OCI-LY7 (cell line): Measurements from ENCODE around the gene CD300LF. TPM values are rescaled to one million over a fixed set of nuclear protein-coding genes. Genes with fewer than 3 reads are reported as not detected.

ENCODE experiments used
- BruUV-seq: library from RNA; stranded (reverse); fragments of 400-500 nt; replicated peaks from 2 replicates; lab custom pipeline; 2021; lab: Mats Ljungman, UMichigan
- CTCF ChIA-PET: fragments of 300-600 bp; sonication (Branson Sonifier 250); formaldehyde crosslinking; loops from one replicate; lab custom pipeline; 2022; ENCODE audit warnings: antibody characterized with exemption; ENCODE audit not compliant: unreplicated experiment; lab: Charles Lee
- POLR2A ChIA-PET: fragments of 300-600 bp; sonication (Branson Sonifier 250); formaldehyde crosslinking; loops from one replicate; lab custom pipeline; 2022; ENCODE audit warnings: antibody characterized with exemption; lab: Charles Lee
- DNase-seq: peaks from one replicate; pipeline ENCODE4 v3.0.0-alpha.2; 2015; ENCODE audit warnings: low spot score
- H2AFZ ChIP-seq: fragments of 200-600 bp; sonication (generic), shearing (Covaris generic); 2 replicates; pipeline ENCODE4 v1.6.1; 2014; ENCODE audit warnings: mild to moderate bottlenecking, antibody characterized with exemption, low read length, moderate library complexity
- H3K27ac ChIP-seq: fragments of 200-600 bp; sonication (generic); 2 replicates; pipeline ENCODE4 v1.5.1; 2014; ENCODE audit warnings: mixed run types, low read depth, mild to moderate bottlenecking, moderate library complexity, low read length, inconsistent platforms; ENCODE audit not compliant: poor library complexity, severe bottlenecking
- H3K36me3 ChIP-seq: fragments of 200-600 bp; sonication (generic); 2 replicates; pipeline ENCODE4 v1.6.1; 2014; ENCODE audit warnings: mild to moderate bottlenecking, antibody characterized with exemption, low read length, moderate library complexity, mixed read lengths; ENCODE audit not compliant: insufficient read depth
- H3K4me1 ChIP-seq: fragments of 200-600 bp; sonication (generic); 2 replicates; pipeline ENCODE4 v1.5.1; 2014; ENCODE audit warnings: mild to moderate bottlenecking, low read length; ENCODE audit not compliant: insufficient read depth, poor library complexity, severe bottlenecking
- H3K4me2 ChIP-seq: fragments of 200-600 bp; sonication (generic); 2 replicates; pipeline ENCODE4 v1.6.1; 2014; ENCODE audit warnings: mild to moderate bottlenecking, low read length
- H3K4me3 ChIP-seq: fragments of 200-600 bp; sonication (generic); 2 replicates; pipeline ENCODE4 v1.5.1; 2014; ENCODE audit warnings: mild to moderate bottlenecking, low read depth, low read length; ENCODE audit not compliant: poor library complexity, severe bottlenecking
- H3K79me2 ChIP-seq: fragments of 200-600 bp; sonication (generic); 2 replicates; pipeline ENCODE4 v1.6.1; 2016; ENCODE audit warnings: low read depth, mild to moderate bottlenecking, low read length, moderate library complexity, mixed read lengths; ENCODE audit not compliant: insufficient read depth
- H3K9me2 ChIP-seq: fragments of 200-600 bp; sonication (generic); 2 replicates; pipeline ENCODE4 v1.6.1; 2016; ENCODE audit warnings: mild to moderate bottlenecking, low read length, mixed read lengths; ENCODE audit not compliant: insufficient read depth
- H3K9me3 ChIP-seq: fragments of 200-600 bp; sonication (generic); 2 replicates; pipeline ENCODE4 v1.6.1; 2014; ENCODE audit warnings: mild to moderate bottlenecking, mixed run types, low read length, mixed read lengths
- H4K20me1 ChIP-seq: fragments of 200-600 bp; sonication (generic); 2 replicates; pipeline ENCODE4 v1.6.1; 2014; ENCODE audit warnings: mild to moderate bottlenecking, antibody characterized with exemption, low read length, moderate library complexity, mixed read lengths; ENCODE audit not compliant: insufficient read depth
- CTCF ChIP-seq: fragments of 200-600 bp; sonication (generic); conservative IDR thresholded peaks from 2 replicates; pipeline ENCODE4 v1.5.1; 2014; ENCODE audit warnings: mild to moderate bottlenecking, antibody characterized with exemption, low read length, moderate library complexity, mixed read lengths
- EZH2phosphoT487 ChIP-seq: fragments of 200-600 bp; sonication (generic); IDR thresholded peaks from 2 replicates; pipeline ENCODE4 v1.6.1; 2018; ENCODE audit warnings: low read depth, borderline replicate concordance, mild to moderate bottlenecking, mixed run types, antibody characterized with exemption, low read length, moderate library complexity, mixed read lengths
- intact Hi-C: fragments of 100-400 bp; cut with micrococcal nuclease; formaldehyde crosslinking; loops from one replicate; pipeline ENCODE4 v1.10.0; 2022; ENCODE audit not compliant: unreplicated experiment
- total RNA-seq, 2 experiments: library from RNA; depleted of rRNA in 1 of 2; stranded (reverse); fragments of >200 nt in 1 of 2; shearing (Covaris generic) in 1 of 2; gene quantifications; 2 replicates each; pipeline ENCODE4 v1.2.3, GENCODE V29; 2014 to 2022

Gene CD300LF
- total RNA-seq, 2 experiments from 2014 or later = not detected

DNA sequence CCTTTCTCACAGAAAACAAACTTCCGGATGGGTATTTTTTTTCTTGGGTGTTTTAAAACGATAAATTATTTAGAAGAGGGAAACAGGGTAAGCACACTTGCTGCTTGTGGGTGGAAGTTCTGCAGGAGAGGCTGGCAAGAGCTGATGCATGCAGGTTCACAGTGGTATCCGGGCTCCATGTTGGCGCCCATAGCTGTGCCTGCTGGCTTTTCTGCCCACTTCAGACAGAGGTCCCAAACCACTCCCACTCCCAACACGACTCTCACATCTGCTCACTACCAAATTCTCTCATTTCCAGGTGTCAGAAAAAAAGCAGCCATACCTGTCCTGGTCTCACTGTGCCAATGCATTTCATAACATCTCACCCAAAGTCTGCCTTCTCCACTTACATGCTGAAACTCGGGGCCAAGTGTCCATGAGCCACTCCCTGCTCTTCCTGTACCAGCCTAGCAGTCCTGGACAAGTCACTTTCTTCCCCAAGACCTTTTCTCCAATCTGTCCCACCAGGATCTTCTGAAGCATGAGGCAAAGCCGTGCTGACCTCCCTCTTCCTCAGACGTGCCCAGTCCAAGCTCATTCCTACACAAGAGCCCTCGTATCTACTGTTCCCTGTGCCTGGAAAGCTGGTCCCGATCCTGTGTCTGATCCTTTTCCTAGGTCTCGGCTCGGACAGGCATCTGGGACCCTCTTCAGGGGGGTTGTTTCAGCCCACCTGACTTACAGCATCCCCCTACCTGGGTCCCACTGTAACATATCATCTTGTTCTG is 1.5 kb downstream of the CD300LF start:
- ChIA-PET POLR2A (interaction anchor here (0.6 kb wide), 1 partner anchor 54 kb away, joined by 3 read pairs; no protein-coding TSS in a partner anchor), CTCF (no interaction called here)
- TF ChIP-seq CTCF = no peak
- no peak for TF ChIP-seq EZH2phosphoT487
- Histone ChIP-seq H2AFZ (no peak overlapping the region), H3K4me1 (no peaks in the 10 kb centered on the region), H3K27ac (no peak overlapping the region), H3K4me3 (no peak overlapping the region), H3K9me2 (no peaks in the 10 kb centered on the region), H3K9me3 (no peaks in the 10 kb centered on the region), H3K36me3 (no peaks in the 10 kb centered on the region), H4K20me1 (no peaks in the 10 kb centered on the region), H3K4me2 (no peak overlapping the region), H3K79me2 (no peaks in the 10 kb centered on the region)
- no TSS peak for BruUV-seq
- intact Hi-C loops = no loop called here
- DNase-seq = no peak

- H3K27ac ChIP-seq = no peak overlapping the region
- no peaks in the 10 kb centered on the region for H3K4me1 ChIP-seq
- H3K4me2 ChIP-seq = no peak overlapping the region
- no TSS peak for BruUV-seq
- H3K79me2 ChIP-seq = no peaks in the 10 kb centered on the region
- H4K20me1 ChIP-seq = no peaks in the 10 kb centered on the region
- no peaks in the 10 kb centered on the region for H3K36me3 ChIP-seq
- no peak overlapping the region for H3K4me3 ChIP-seq
- DNase-seq = no peak
- H3K9me3 ChIP-seq = no peaks in the 10 kb centered on the region
- H2AFZ ChIP-seq = no peak overlapping the region
- no peak for TF ChIP-seq EZH2phosphoT487
- no peak for TF ChIP-seq CTCF
- CTCF ChIA-PET = no interaction called here
- no peaks in the 10 kb centered on the region for H3K9me2 ChIP-seq
- intact Hi-C loops = no loop called here
- POLR2A ChIA-PET = no interaction called here
These were observed 8.2 kb downstream of the CD300LF start for GRCh38 chr17:74704544-74704943.

DNA sequence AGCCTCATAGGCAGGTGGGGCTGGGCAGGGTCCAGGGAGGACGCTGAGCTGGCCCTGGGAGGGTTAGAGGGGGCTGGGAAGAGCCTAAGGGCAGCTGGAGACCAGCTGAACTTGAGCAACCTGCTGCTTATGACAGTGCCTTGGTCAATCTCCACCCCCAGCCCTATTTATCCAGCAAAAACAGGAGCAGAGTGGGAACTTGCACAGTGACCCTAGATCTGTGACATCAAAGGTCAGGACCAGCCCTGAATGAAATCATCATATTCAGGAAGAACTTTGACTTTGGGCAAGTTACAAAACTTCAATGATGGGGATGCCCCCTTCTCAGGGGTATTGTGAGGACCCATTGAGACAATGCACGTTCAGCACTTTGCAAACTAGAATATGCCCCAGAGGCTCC is 9.4 kb downstream of the CD300LF start:
- Histone ChIP-seq H3K4me3 (no peak overlapping the region), H2AFZ (no peak overlapping the region), H3K4me2 (no peak overlapping the region), H3K27ac (no peak overlapping the region), H3K79me2 (no peaks in the 10 kb centered on the region), H3K36me3 (no peaks in the 10 kb centered on the region), H3K9me2 (no peaks in the 10 kb centered on the region), H3K4me1 (no peaks in the 10 kb centered on the region), H4K20me1 (no peaks in the 10 kb centered on the region), H3K9me3 (no peaks in the 10 kb centered on the region)
- no peak for DNase-seq
- intact Hi-C loops = no loop called here
- ChIA-PET CTCF (no interaction called here), POLR2A (interaction anchor here (0.5 to 0.7 kb wide), 2 partner anchors 19 to 937 kb away, joined by 3 read pairs; no protein-coding TSS in a partner anchor)
- BruUV-seq = no TSS peak
- TF ChIP-seq EZH2phosphoT487 = no peak
- TF ChIP-seq CTCF = no peak
